HG03103 (cell line): ENCODE results near the gene RSPH3.

ENCODE experiments used
- ATAC-seq: cut with Tn5 transposase; IDR thresholded peaks from one replicate; pipeline ENCODE4 v1.9.1; 2021; ENCODE audit warnings: low read depth; ENCODE audit not compliant: unreplicated experiment

Gene RSPH3

DNA sequence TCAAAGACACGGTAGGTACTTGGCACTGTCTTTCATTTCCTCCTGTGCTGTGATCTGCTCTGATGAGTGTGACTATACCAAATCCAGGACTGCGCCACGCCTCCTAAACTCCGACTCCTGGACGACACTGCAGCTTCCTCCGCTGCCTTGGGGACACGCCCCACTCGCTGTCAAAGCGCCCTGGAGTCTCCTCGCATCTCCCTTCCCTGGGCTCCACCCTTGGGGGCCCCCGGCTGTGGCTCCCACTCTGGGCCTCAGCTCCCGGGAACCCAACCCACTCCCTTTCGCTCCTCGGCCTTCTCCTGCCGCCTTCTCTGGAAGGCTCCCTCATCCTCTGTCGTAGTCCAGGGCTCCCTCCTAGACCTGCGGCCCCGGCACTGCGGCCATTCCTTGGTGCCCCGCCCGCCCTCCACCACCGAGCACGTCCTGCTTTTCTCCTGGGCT, 61.2 kb downstream of the RSPH3 start:
- ATAC-seq: no peak

DNA sequence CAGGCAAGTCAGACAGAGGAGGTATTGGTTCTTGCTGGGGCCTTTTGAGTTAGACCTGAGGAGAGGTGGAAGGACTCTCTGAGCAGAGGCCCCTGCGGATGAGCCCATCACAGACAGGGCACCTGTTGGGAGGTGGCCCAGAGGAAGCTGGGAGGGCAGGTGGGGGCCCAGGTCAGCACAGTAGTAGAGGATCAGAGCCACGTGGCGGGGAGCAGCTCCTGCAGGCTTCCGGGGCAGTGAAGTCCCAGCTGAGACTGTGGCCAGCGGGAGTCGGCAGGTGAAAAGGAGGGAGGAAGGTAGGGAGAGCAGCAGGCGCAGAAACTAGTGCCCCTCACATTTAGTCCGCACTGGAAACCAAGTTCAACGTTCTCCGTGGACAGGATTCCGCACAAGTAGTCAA, 61.8 kb downstream of the RSPH3 start:
- ATAC-seq: no peak

DNA sequence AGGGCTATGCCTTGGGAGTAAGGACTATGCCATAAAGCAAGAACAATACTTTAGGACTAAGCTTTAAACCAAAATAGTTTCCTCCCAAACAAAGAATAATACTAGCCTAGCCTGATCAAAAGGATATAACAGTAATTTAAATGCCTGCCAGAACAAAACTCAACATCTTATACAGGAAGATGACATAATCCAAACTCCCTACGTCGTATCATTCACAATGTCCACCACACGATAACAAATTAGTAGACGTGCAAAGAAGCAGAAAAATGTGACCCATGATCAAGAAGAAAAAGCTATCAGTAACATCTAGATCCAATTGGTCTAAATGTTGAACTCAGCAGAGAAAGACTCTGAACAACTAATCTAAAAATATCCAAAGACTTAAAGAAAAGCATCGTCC, 65.8 kb downstream of the RSPH3 start:
- no peak for ATAC-seq

DNA sequence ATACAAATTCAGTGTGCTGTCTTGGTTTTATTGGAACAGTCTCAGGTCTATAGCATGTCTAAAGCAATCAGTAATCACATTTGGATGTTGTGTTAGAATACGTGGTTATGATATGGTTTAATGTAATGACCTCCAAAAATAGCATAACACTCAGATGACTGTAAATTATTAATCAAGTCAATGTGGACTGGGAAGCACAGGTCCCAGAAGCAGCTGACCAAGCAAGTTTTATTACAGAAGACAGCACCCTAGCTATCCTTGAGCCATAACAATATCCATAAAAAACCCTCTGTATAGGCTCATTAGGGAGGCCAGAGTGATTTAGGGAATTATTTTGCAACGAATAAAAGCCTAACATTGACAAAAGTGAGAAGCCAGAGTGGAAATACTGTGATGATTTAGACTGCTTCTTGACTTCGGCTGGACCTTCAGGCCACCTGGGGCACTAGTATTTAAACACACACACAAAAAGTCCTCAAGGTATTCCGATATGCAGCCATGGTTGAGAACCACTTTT, 66.9 kb downstream of the RSPH3 start:
- ATAC-seq: no peak

DNA sequence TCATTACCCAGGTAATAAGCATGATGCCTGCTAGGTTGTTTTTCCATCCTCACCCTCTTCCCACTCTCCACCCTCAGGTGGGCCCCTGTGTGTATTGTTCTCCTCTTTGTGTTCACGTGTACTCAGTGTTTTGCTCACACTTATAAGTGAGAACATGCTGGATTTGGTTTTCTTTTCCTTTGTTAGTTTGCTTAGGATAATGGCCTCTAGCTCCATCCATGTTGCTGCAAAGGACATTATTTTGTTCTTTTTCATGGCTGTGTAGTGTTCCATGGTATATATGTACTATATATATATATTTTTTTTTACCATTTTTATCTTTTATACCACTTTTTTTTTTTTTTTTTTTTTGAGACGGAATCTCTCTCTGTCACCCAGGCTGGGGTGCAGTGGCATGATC, 71.9 kb downstream of the RSPH3 start:
- ATAC-seq: no peak

DNA sequence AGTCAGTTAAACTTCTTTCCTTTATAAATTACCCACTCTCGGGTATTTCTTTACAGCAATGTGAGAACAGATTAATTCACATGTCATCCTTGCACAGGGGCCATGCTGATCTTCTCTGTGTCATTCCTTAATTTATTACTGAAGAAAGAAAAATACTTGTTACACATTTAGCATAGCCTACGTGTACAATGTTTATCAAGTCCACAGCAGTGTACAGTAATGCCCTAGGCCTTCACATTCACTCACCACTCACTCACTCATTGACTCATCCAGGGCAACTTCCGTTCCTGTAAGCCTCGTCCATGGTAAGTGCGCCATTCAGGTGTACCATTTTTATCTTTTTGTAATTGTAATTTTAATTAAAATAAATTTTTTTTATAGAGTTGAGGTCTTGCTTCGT, 73.6 kb downstream of the RSPH3 start:
- ATAC-seq: no peak

DNA sequence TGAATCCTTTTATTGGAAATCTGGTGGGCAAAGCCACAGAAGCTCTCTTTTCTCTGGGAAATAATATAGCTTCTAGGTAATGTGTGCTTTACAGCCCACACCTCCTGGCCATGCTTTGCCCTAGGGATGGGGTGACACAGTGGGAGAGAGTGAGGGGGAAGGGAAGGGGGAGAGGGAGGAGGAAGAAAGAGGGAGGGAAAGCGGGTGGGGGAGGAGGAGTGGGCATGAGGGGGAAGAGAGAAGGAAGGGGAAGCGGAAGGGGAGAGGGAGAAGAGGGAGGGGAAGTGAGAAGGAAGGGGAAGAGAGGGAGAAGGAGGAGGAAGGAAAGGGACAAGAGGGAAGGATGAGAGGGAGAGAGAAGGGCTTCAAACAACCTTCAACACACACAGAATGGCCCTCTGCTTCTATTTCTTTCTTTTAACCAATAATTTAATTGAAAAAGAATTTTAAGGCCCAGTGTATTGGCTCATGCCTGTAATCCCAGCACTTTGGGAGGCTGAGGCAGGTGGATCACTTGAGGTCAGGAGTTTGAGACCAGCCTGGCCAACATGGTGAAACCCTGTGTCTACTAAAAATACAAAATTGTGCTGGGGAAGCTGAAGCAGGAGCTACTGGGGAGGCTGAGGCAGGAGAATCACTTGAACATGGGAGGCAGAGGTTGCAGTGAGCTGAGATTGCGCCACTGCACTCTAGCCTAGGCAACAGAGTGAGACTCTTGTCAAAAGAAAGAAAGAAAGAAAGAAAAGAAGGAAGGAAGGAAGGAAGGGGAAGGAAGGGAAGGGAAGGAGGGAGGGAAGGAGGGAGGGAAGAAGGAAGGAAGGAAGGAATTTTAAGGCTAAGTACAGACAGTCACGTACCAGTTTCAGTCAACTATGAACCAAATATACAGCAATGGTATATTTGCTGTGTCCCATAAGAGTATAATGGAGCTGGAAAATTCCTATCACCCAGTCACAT, 75.2 kb downstream of the RSPH3 start:
- ATAC-seq: no peak

DNA sequence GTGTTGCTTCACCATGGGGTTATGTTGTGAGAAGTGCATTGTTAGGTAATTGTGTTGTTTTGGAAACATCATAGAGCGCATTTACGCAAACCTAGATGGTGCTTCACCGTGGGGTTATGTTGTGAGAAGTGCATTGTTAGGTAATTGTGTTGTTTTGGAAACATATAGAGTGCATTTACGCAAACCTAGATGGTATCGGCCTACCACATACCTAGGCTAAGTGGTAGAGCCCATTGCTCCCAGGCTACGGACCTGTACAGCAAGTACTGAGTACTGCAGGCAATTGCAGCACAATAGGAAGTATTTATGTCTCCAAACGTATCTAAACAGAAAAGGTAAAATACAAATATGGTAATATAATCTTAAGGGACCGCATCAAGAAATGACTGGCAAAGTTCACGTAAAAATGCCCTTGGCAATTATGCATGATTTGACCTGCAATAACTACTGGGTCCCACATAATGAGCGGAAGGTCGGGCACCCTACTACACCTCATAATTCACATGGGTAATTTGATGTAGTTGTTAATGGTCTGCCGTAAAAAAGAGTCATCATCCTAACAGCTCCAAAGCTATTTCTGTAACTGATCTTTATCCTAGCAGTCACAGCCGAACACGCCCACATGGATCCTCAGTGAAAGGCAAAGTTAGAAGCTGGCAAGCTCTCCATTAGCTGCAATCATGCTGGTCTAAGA, 76.0 kb downstream of the RSPH3 start:
- ATAC-seq: no peak
